Measurements from ENCODE around the gene SNAP91.

DNA sequence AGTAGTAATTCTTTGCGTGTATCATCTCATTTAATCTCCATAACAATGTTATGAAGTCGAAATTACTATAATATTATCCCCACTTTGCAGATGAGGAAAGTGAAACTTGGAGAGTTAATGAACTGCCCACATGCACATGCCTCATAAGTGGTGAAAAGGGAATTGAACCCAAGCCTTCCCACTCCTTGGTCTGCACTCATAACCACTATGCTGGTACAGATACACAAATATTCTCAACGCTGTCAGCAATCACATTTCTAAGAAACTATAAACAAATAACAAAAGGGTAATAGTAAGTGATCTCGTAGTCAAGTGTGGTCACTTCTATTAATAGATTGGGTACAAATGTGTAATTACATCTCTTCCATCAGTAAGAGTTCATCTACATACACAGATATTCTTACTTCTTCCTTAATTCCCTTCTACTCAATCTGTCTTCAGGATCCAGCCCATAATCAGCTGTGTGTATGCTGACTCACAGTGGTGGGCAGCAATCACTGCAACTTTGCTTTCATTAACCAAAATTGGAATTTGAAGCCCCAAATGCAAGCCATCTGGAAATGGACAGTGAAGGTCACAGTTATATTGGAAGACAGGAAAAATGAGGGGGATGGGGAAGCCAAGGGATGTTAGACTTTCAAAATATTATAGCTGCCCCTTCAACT, 190.0 kb downstream of the SNAP91 start:
- TF ChIP-seq, protein P1, sequence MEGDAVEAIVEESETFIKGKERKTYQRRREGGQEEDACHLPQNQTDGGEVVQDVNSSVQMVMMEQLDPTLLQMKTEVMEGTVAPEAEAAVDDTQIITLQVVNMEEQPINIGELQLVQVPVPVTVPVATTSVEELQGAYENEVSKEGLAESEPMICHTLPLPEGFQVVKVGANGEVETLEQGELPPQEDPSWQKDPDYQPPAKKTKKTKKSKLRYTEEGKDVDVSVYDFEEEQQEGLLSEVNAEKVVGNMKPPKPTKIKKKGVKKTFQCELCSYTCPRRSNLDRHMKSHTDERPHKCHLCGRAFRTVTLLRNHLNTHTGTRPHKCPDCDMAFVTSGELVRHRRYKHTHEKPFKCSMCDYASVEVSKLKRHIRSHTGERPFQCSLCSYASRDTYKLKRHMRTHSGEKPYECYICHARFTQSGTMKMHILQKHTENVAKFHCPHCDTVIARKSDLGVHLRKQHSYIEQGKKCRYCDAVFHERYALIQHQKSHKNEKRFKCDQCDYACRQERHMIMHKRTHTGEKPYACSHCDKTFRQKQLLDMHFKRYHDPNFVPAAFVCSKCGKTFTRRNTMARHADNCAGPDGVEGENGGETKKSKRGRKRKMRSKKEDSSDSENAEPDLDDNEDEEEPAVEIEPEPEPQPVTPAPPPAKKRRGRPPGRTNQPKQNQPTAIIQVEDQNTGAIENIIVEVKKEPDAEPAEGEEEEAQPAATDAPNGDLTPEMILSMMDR (IDR thresholded peaks at IDR 0.05), result no peak
- TF ChIP-seq EZH2 (IDR thresholded peaks at IDR 0.05; ENCODE audit: borderline replicate concordance, insufficient read depth, low read depth, low read length, poor library complexity, severe bottlenecking), result no peak
